Endothelial cell of umbilical vein (primary cell): ENCODE results near the gene PEX7. TPM values are rescaled to one million over a fixed set of nuclear protein-coding genes. Genes with fewer than 3 reads are reported as not detected.

Experiments
- BruUV-seq: library from RNA; stranded (reverse); fragments of 400-500 nt; replicated peaks from 2 replicates; lab custom pipeline; 2021; lab: Mats Ljungman, UMichigan
- CTCF ChIA-PET: fragments of 300-600, 350-600 bp; sonication (Branson Sonifier 250); formaldehyde crosslinking; loops from one replicate; lab custom pipeline; 2021; ENCODE audit warnings: antibody characterized with exemption, inconsistent platforms; lab: Charles Lee
- POLR2A ChIA-PET: fragments of 300-600, 350-600 bp; sonication (Branson Sonifier 250); formaldehyde crosslinking; loops from one replicate; lab custom pipeline; 2021; ENCODE audit warnings: antibody characterized with exemption, inconsistent platforms; lab: Charles Lee
- DNase-seq: peaks from one replicate; pipeline ENCODE4 v3.0.0-alpha.2; 2011; ENCODE audit warnings: low read depth, low spot score
- FAIRE-seq: peaks from 2 replicates; lab custom pipeline; 2011; peaks lifted over from hg19 to GRCh38; lab: Jason Lieb, UNC
- H2AFZ ChIP-seq: 2 replicates; pipeline ENCODE4 v1.6.0; 2012; ENCODE audit warnings: low read depth, low read length, control low read depth, inconsistent platforms
- H3K27ac ChIP-seq: 2 replicates; pipeline ENCODE4 v1.5.1; 2011; ENCODE audit warnings: low read depth, mild to moderate bottlenecking, control low read depth, low read length, moderate library complexity; ENCODE audit not compliant: insufficient read depth
- H3K27me3 ChIP-seq, 2 experiments: 2 replicates each; pipeline versions ENCODE4 v1.6.0 to v1.6.1; 2011; ENCODE audit warnings: low read length in 2 of 2, mixed read lengths in 1 of 2; ENCODE audit not compliant: control insufficient read depth in 2 of 2, insufficient read depth in 2 of 2
- H3K36me3 ChIP-seq, 2 experiments: 2 replicates in 1 of 2; 3 replicates in 1 of 2; pipeline ENCODE4 v1.5.1; 2011; ENCODE audit warnings: low read length in 2 of 2, mild to moderate bottlenecking in 1 of 2, moderate library complexity in 1 of 2; ENCODE audit not compliant: control insufficient read depth in 2 of 2, insufficient read depth in 2 of 2; ENCODE audit errors: extremely low read depth in 1 of 2
- H3K4me1 ChIP-seq: 3 replicates; pipeline ENCODE4 v1.5.1; 2011; ENCODE audit warnings: mild to moderate bottlenecking, low read length; ENCODE audit not compliant: control insufficient read depth, insufficient read depth; ENCODE audit errors: extremely low read depth
- H3K4me2 ChIP-seq: 2 replicates; pipeline ENCODE4 v1.6.1; 2011; ENCODE audit warnings: low read length, control low read depth, mixed read lengths; ENCODE audit not compliant: insufficient read depth
- H3K4me3 ChIP-seq, 3 experiments: fragments of 200-600 bp in 1 of 3; sonication (generic), shearing (Covaris generic) in 1 of 3; replicated peaks in 1 of 3; 2 replicates each; pipeline ENCODE4 v1.5.1; 2011 to 2016; ENCODE audit warnings: control low read depth in 3 of 3, low read length in 3 of 3, mild to moderate bottlenecking in 2 of 3, inconsistent platforms in 1 of 3, low read depth in 1 of 3, moderate library complexity in 1 of 3; ENCODE audit not compliant: insufficient read depth in 1 of 3
- H3K79me2 ChIP-seq: 2 replicates; pipeline ENCODE4 v1.6.0; 2012; ENCODE audit warnings: low read length, inconsistent platforms; ENCODE audit not compliant: control insufficient read depth, insufficient read depth
- H3K9ac ChIP-seq: replicated peaks from 2 replicates; pipeline ENCODE3; 2011; ENCODE audit warnings: low read length, control low read depth; ENCODE audit not compliant: insufficient read depth; ENCODE audit errors: extremely low read depth
- H3K9me1 ChIP-seq: replicated peaks from 3 replicates; pipeline ENCODE4 v1.6.0; 2011; ENCODE audit warnings: mild to moderate bottlenecking, low read length; ENCODE audit not compliant: control insufficient read depth, insufficient read depth; ENCODE audit errors: extremely low read depth
- H3K9me3 ChIP-seq: replicated peaks from 2 replicates; pipeline ENCODE4 v1.5.1; 2012; ENCODE audit warnings: low read length, inconsistent platforms; ENCODE audit not compliant: control insufficient read depth, insufficient read depth
- H4K20me1 ChIP-seq: replicated peaks from 2 replicates; pipeline ENCODE3; 2011; ENCODE audit warnings: mild to moderate bottlenecking, low read length; ENCODE audit not compliant: control insufficient read depth, insufficient read depth; ENCODE audit errors: extremely low read depth
- CTCF ChIP-seq, 2 donors: IDR thresholded peaks; 1 replicate in 1 of 2; 2 replicates in 1 of 2; pipeline ENCODE4 v1.5.1; 2011; ENCODE audit warnings: low read length in 2 of 2, mild to moderate bottlenecking in 2 of 2, moderate library complexity in 2 of 2, control low read depth in 1 of 2, inconsistent platforms in 1 of 2, low read depth in 1 of 2; ENCODE audit not compliant: insufficient read depth in 1 of 2; ENCODE audit errors: extremely low read depth in 1 of 2
- EZH2 ChIP-seq: IDR thresholded peaks from 2 replicates; pipeline ENCODE4 v1.6.1; 2012; ENCODE audit warnings: borderline replicate concordance, low read depth, mild to moderate bottlenecking, moderate library complexity, low read length, inconsistent platforms; ENCODE audit not compliant: severe bottlenecking
- FOS ChIP-seq: IDR thresholded peaks from 2 replicates; pipeline ENCODE4 v1.6.1; 2011; ENCODE audit warnings: mild to moderate bottlenecking, low read length, moderate library complexity, borderline replicate concordance; ENCODE audit not compliant: insufficient read depth
- GATA2 ChIP-seq: IDR thresholded peaks from 2 replicates; pipeline ENCODE4 v1.7.0; 2011; ENCODE audit warnings: low read depth, mild to moderate bottlenecking, moderate library complexity, mixed read lengths, low read length; ENCODE audit not compliant: insufficient read length, insufficient read depth
- JUN ChIP-seq: IDR thresholded peaks from 2 replicates; pipeline ENCODE4 v1.6.1; 2011; ENCODE audit warnings: borderline replicate concordance, low read depth; ENCODE audit not compliant: insufficient read length, insufficient read depth
- MAX ChIP-seq: IDR thresholded peaks from 2 replicates; pipeline ENCODE4 v1.6.1; 2011; ENCODE audit not compliant: insufficient read depth, insufficient read length
- MYC ChIP-seq: IDR thresholded peaks from one replicate; pipeline ENCODE4 v1.6.1; 2011; ENCODE audit warnings: mild to moderate bottlenecking, low read depth, low read length
- POLR2A ChIP-seq: IDR thresholded peaks from 2 replicates; pipeline ENCODE4 v1.6.1; 2012; ENCODE audit warnings: low read depth, mild to moderate bottlenecking, control low read depth, low read length
- POLR2AphosphoS5 ChIP-seq: IDR thresholded peaks from 2 replicates; pipeline ENCODE4 v1.6.1; 2012; ENCODE audit warnings: low read depth, mild to moderate bottlenecking, control low read depth, low read length, moderate library complexity; ENCODE audit not compliant: insufficient read depth
- dilution Hi-C: fragments of 300-500 bp; cut with MboI; formaldehyde crosslinking; loops from one replicate; pipeline ENCODE4 v1.15.0; 2019; ENCODE audit warnings: low sequenced_read_pairs; ENCODE audit not compliant: extremely low pct_ligation_motif_present
- intact Hi-C: fragments of 100-400 bp; cut with micrococcal nuclease; formaldehyde crosslinking; loops from one replicate; pipeline ENCODE4 v1.10.0; 2022
- polyA plus RNA-seq, 4 experiments: library from polyadenylated mRNA; depleted of rRNA in 3 of 4; stranded (reverse) in 3 of 4; unstranded in 1 of 4; fragments of >200 nt; gene quantifications; 2 replicates each; pipeline versions ENCODE4 v1.2.1 to v1.2.3, GENCODE V29; 2011 to 2012; ENCODE audit warnings: missing spikeins in 1 of 4
- total RNA-seq: library from RNA; stranded (reverse); gene quantifications from 2 replicates; pipeline ENCODE4 v1.2.3, GENCODE V29; 2021

PEX7 gene
- total and polyA plus RNA-seq, 2 donors (not counting 3 experiments of a cell fraction or from before 2014, with no cell fraction given), result 3.7 to 5.7 TPM

- Histone ChIP-seq H3K4me2 (no peak overlapping the region), H3K4me3 (no peak overlapping the region), H3K4me1 (no peaks in the 10 kb centered on the region), H2AFZ (no peak overlapping the region), H4K20me1 (no peaks in the 10 kb centered on the region), H3K9ac (no peak overlapping the region), H3K9me1 (peaks cover 2% of the 10 kb centered on the region), H3K27ac (no peak overlapping the region), H3K36me3 (no peaks in the 10 kb centered on the region), H3K27me3 (peaks cover 2% of the 10 kb centered on the region in 2 experiments), H3K79me2 (no peaks in the 10 kb centered on the region), H3K9me3 (no peaks in the 10 kb centered on the region)
- DNase-seq (no peak), FAIRE-seq (no peak)
- ChIA-PET CTCF (no interaction called here), POLR2A (no interaction called here)
- dilution Hi-C loops, result no loop called here
- intact Hi-C loops, result no loop called here
- no TSS peak for BruUV-seq
- TF ChIP-seq FOS (no peak), GATA2 (no peak), MAX (no peak), POLR2AphosphoS5 (no peak), JUN (no peak), CTCF (IDR thresholded peaks at IDR 0.05; ENCODE audit: extremely low read depth in 1 of 2, insufficient read depth in 1 of 2, low read depth in 1 of 2, low read length in 2 of 2) (no peak), EZH2 (no peak), POLR2A (no peak), MYC (no peak)
These were observed 128.2 kb downstream of the PEX7 start for GRCh38 chr6:136950436-136951126.
